PC-9 (cell line): ENCODE measurements around the gene RET. TPM values are rescaled to one million over a fixed set of nuclear protein-coding genes. Genes with fewer than 3 reads are reported as not detected.

ENCODE experiments used
- BruUV-seq: library from RNA; stranded (reverse); fragments of 400-500 nt; replicated peaks from 2 replicates; lab custom pipeline; 2021; lab: Mats Ljungman, UMichigan
- CTCF ChIA-PET: fragments of 300-600 bp; sonication (Branson Sonifier 250); formaldehyde crosslinking; loops from one replicate; lab custom pipeline; 2022; ENCODE audit warnings: antibody characterized with exemption; lab: Charles Lee
- POLR2A ChIA-PET: fragments of 300-600 bp; sonication (Branson Sonifier 250); formaldehyde crosslinking; loops from one replicate; lab custom pipeline; 2022; ENCODE audit warnings: antibody characterized with exemption; ENCODE audit not compliant: unreplicated experiment; lab: Charles Lee
- DNase-seq, 2 experiments: peaks; one replicate each; pipeline versions ENCODE4 v3.0.0 to v3.0.0-alpha.2; 2015 to 2022; ENCODE audit warnings: mixed read lengths in 1 of 2
- H2AFZ ChIP-seq: fragments of 200-600 bp; sonication (generic); 2 replicates; pipeline ENCODE4 v1.8.1; 2017; ENCODE audit warnings: antibody characterized with exemption
- H3F3A ChIP-seq: fragments of 200-600 bp; sonication (generic); 2 replicates; pipeline ENCODE4 v1.8.1; 2017; ENCODE audit warnings: antibody characterized with exemption, mild to moderate bottlenecking, low read depth; ENCODE audit not compliant: insufficient read depth
- H3K27ac ChIP-seq: fragments of 200-600 bp; sonication (generic); 2 replicates; pipeline ENCODE4 v1.6.1; 2016; ENCODE audit warnings: mixed run types
- H3K27me3 ChIP-seq: fragments of 200-600 bp; sonication (generic); 2 replicates; pipeline ENCODE4 v1.6.1; 2016; ENCODE audit warnings: low read depth, mixed run types; ENCODE audit not compliant: insufficient read depth
- H3K36me3 ChIP-seq: fragments of 200-600 bp; sonication (generic); 2 replicates; pipeline ENCODE4 v1.6.1; 2016; ENCODE audit warnings: low read depth, mixed run types
- H3K4me1 ChIP-seq: fragments of 200-600 bp; sonication (generic); replicated peaks from 2 replicates; pipeline ENCODE4 v1.6.1; 2016; ENCODE audit warnings: mixed run types; ENCODE audit not compliant: insufficient read depth
- H3K4me2 ChIP-seq: fragments of 200-600 bp; sonication (generic); 2 replicates; pipeline ENCODE4 v1.6.1; 2017; ENCODE audit warnings: mixed run types
- H3K4me3 ChIP-seq: fragments of 200-600 bp; sonication (generic); 2 replicates; pipeline ENCODE4 v1.6.1; 2016; ENCODE audit warnings: mixed run types
- H3K79me2 ChIP-seq: fragments of 200-600 bp; sonication (generic); 2 replicates; pipeline ENCODE4 v1.6.1; 2017; ENCODE audit warnings: low read depth, mixed run types
- H3K9me2 ChIP-seq: fragments of 200-600 bp; sonication (generic); 2 replicates; pipeline ENCODE4 v1.8.1; 2017; ENCODE audit warnings: mild to moderate bottlenecking; ENCODE audit not compliant: insufficient read depth
- H3K9me3 ChIP-seq: fragments of 200-600 bp; sonication (generic); 2 replicates; pipeline ENCODE4 v1.8.1; 2016; ENCODE audit warnings: low read depth; ENCODE audit not compliant: insufficient read depth
- H4K20me1 ChIP-seq: fragments of 200-600 bp; sonication (generic); 2 replicates; pipeline ENCODE4 v1.8.1; 2017; ENCODE audit not compliant: insufficient read depth
- CTCF ChIP-seq: fragments of 200-600 bp; sonication (generic); conservative IDR thresholded peaks from 2 replicates; pipeline ENCODE4 v1.6.1; 2017; ENCODE audit warnings: mixed run types, antibody characterized with exemption, mild to moderate bottlenecking, moderate library complexity
- EZH2 ChIP-seq: fragments of 200-600 bp; sonication (generic); IDR thresholded peaks from 2 replicates; pipeline ENCODE4 v1.8.0; 2017; ENCODE audit warnings: antibody characterized with exemption, low read depth
- intact Hi-C: fragments of 100-400 bp; cut with micrococcal nuclease; formaldehyde crosslinking; loops from one replicate; pipeline ENCODE4 v1.10.0; 2022; ENCODE audit not compliant: unreplicated experiment
- total RNA-seq: library from RNA; stranded (reverse); gene quantifications from 2 replicates; pipeline ENCODE4 v1.2.3, GENCODE V29; 2021

RET gene
- total RNA-seq, 1 experiment from 2014 or later: not detected

- no peak overlapping the region for H3K4me2 ChIP-seq
- no peaks in the 10 kb centered on the region for H3F3A ChIP-seq
- no peaks in the 10 kb centered on the region; the same call in 1 of the 2 replicates for H3K4me1 ChIP-seq
- no peak overlapping the region for H3K4me3 ChIP-seq
- no peaks in the 10 kb centered on the region for H4K20me1 ChIP-seq
- no TSS peak for BruUV-seq
- intact Hi-C loops: no loop called here
- DNase-seq: no peak
- H3K79me2 ChIP-seq: no peaks in the 10 kb centered on the region
- H2AFZ ChIP-seq: no peak overlapping the region
- H3K9me2 ChIP-seq: no peaks in the 10 kb centered on the region
- H3K27me3 ChIP-seq: no peaks in the 10 kb centered on the region
- no peak overlapping the region for H3K27ac ChIP-seq
- no peak for TF ChIP-seq EZH2
- POLR2A ChIA-PET: no interaction called here
- no peaks in the 10 kb centered on the region for H3K36me3 ChIP-seq
- no peaks in the 10 kb centered on the region for H3K9me3 ChIP-seq
- CTCF ChIA-PET: no interaction called here
These were observed 31.1 kb upstream of the RET start for GRCh38 chr10:43045631-43046287.

DNA sequence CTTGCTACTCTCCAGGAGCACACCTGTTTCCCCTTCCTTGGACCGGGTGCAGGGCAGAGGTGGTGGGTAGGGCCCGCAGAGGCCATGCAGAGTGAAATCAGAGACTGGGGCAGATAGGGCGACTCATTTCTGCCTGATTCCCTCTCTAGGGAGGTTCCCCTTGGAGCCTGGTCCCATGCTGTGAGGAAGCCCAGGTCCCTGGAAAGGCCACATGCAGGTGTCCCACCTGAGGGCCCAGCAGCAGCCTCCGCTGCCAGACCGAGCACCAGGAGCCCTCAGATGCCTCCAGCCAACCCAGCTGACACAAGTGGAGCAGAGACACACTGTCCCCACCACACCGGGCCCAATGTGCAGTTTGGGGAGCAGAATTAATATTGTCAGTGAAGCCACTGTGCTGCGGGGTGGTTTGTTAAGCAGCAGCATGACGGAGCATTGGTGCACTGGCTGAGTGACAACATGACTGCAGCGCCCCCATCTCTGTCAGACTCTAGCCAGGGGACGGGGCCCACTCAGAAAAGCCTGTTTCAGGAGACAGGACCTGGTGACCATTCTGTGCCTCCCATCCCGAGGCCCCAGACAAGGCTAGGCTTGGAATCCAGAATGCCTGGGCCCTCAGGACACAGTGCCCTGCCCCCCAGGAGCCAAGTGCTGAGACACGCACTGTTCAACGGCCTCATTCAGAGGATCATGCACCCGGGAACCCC, 30.4 kb upstream of the RET start:
- H3K36me3 ChIP-seq: no peaks in the 10 kb centered on the region
- no peak overlapping the region for H3K4me3 ChIP-seq
- H3K9me3 ChIP-seq: no peaks in the 10 kb centered on the region
- no peaks in the 10 kb centered on the region for H4K20me1 ChIP-seq
- H3K9me2 ChIP-seq: no peaks in the 10 kb centered on the region
- intact Hi-C loops: no loop called here
- H3K4me1 ChIP-seq: no peaks in the 10 kb centered on the region; the same call in 1 of the 2 replicates
- no TSS peak for BruUV-seq
- TF ChIP-seq EZH2: no peak
- TF ChIP-seq CTCF: no peak
- ChIA-PET CTCF (no interaction called here), POLR2A (no interaction called here)
- no peak for DNase-seq
- H3K27ac ChIP-seq: no peak overlapping the region
- no peaks in the 10 kb centered on the region for H3F3A ChIP-seq
- no peak overlapping the region for H3K4me2 ChIP-seq
- no peaks in the 10 kb centered on the region for H3K79me2 ChIP-seq
- H2AFZ ChIP-seq: no peak overlapping the region
- H3K27me3 ChIP-seq: no peaks in the 10 kb centered on the region

DNA sequence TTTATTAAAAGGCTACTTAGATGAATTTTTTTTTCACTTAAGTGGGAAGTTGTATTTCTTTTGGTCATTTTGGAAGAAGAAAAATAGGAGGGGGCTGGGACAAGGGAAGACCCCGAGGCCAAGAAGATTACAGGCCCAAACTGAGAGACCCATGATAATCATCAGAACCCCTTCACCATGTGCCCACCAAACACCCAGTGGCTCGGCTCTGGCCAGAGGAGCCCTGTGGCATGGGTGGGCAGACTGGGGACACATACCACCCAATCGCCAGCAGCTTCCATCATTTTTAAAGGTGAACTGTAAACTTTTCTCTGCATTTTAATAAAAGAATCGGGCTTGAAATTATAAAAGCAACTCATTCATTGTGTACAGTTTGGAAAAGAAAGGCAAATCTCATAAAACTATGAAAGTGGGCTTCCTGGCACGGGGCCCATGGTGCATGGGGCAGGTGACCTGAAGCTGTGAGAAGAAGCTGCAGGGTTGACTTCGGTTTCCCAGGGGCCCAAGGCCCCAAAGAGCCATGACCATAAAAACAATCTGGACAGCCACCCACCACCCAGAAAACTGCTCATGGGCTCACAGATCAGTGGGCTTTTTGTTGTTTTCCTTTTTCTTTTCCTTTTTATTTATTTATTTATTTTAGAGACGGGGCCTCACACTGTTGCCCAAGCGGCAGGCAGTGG, 29.4 kb upstream of the RET start:
- no peak overlapping the region for H3K27ac ChIP-seq
- no peaks in the 10 kb centered on the region for H3F3A ChIP-seq
- intact Hi-C loops: no loop called here
- H3K36me3 ChIP-seq: no peaks in the 10 kb centered on the region
- no peaks in the 10 kb centered on the region for H3K79me2 ChIP-seq
- no peak for DNase-seq
- H3K9me2 ChIP-seq: no peaks in the 10 kb centered on the region
- H2AFZ ChIP-seq: no peak overlapping the region
- ChIA-PET POLR2A (no interaction called here), CTCF (no interaction called here)
- no peaks in the 10 kb centered on the region; the same call in 1 of the 2 replicates for H3K4me1 ChIP-seq
- no peak overlapping the region for H3K4me3 ChIP-seq
- H3K27me3 ChIP-seq: no peaks in the 10 kb centered on the region
- H3K9me3 ChIP-seq: no peaks in the 10 kb centered on the region
- H4K20me1 ChIP-seq: no peaks in the 10 kb centered on the region
- no peak overlapping the region for H3K4me2 ChIP-seq
- no TSS peak for BruUV-seq
- TF ChIP-seq EZH2: no peak
- TF ChIP-seq CTCF: no peak
